GM18519 (cell line): ENCODE measurements around the gene HRAS.

ENCODE experiments used
- ATAC-seq: cut with Tn5 transposase; IDR thresholded peaks from one replicate; pipeline ENCODE4 v1.9.1; 2021; ENCODE audit warnings: mild to moderate bottlenecking, moderate library complexity; ENCODE audit not compliant: unreplicated experiment, low FRiP score

Gene HRAS

DNA sequence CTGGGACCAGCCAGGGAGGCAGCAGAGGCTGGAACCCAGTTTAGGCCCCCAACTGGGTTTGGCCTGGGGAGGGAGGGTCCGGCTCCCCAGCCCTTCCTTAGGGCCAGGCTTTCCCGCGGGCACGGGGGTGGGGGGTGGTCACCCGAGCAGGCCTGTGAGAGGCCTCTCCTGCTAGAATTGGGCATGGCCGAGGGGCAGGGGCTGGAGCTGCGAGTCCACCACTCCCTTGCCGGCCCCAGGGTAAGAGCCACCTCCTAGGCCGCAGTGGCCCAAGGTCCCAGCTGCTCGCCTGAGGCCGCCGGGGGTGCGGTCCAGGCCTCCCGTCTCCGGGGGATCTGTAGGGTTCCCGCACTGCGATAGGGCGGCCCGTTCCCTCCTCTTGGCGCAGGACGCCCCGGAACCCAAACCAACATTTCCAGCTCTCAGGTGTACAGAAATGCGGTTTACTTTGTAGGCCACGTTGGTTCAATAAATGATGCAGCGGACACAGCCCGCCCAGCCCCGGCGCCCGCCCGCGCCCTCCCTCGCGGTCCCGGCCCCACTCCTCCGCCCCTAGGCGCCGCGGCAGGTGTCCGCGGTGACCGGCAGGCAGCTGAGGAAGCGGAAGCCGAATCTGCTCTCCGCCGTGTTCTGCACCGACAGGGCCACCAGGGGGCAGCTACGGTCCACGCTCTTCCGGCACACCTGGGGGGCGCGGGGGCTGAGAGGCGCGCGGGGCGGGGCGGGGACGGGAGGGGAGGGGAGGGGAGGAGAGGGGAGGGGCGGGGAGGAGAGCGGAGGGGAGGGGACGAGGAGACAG lies 19.3 kb upstream of the HRAS start:
- no peak for ATAC-seq

DNA sequence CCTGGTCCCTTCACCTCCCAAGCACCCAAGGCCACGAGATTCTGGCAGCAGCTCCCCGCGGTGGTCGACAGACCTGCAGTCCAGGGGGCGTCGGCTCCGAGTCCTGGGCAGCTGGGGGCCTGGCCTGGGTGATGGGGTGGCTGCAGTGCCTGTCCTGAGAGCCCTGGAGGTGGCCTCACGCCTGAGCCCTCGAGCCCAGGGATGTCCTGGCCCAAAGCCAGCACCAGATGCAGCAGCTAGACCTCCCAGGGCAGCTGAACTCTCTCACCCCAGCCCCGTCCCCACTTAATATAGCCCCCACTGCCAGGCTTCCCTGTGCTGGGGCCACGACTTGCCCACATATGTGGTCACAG lies 18.6 kb upstream of the HRAS start:
- ATAC-seq = no peak

DNA sequence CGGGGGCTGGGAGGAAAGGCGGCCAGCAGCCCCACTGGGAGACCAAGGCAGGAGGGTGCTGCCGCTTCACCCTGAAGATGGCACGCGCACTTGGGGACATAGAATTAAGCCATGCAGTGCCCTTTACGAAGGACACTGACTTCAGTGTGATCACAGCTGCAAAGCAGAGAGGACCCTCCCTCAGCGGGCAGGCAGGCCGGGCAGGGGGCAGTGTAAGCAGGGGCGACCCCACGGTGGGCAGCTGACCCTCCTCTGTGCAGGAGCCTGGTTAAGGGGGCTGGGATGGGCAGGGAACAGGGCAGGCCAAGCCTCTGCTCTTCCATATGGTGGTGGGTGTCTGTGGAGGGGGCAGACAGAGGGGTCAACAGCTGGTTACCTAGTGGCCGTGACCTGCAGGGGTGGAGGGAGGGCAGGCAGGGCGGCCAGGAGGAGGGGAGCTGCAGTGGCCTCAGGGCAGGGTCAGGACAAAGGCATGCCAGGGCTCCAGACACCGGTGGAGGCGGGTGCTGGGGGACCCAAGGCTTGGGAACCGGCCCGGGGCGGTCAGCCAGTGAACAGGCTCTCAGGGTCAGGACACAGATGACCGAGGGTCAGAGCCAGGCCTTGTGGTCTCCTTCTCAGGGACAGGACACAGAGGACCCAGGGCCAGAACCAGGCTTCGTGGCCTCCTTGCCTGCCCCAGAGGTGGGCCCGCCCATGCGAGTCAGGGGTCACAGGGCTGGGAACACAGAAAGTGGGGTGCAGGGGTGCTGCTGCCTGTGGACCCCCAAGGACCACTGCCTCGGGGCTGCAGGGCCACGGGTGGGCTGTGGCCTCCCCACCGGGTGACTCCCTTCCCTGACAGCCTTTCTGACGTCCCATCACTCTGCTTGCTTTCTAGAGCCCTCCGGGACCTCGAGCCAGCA lies 18.0 kb upstream of the HRAS start:
- ATAC-seq = no peak

DNA sequence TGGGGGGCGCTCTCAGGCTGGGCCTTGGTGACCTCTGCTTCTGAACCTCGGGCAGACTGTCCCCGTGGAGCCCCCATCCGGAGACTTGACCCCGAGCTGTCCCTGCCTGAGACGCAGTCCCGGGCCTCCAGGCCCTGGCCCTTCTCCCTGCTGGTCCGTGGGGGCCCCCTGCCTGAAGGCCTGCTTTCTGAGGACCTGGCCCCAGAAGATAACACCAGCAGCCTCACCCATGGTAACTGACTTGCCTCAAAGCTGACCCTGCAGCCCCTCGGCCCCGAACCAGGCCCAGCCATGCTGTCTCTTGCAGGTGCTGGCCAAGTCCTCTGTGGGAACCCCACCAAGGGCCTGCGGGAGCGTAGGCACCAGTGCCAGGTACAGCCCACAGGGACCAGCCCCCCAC lies 16.2 kb upstream of the HRAS start:
- ATAC-seq = no peak

DNA sequence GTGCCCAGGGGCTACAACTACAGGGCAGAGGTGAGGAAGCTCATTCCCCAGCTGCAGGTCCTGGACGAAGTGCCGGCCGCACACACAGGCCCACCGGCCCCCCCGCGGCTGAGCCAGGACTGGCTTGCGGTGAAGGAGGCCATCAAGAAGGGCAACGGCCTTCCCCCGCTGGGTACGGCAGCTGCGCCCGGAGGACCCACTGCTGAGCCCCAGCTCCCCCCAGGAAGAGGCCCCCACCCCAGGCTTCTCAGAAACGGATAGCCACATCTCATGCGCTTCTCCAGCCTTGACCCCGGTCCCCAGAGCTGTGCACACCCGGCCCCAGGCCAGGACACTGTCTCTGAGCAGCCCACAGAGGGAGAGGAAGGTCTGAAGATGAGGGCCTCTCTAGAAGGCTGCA lies 15.8 kb upstream of the HRAS start:
- ATAC-seq = no peak

DNA sequence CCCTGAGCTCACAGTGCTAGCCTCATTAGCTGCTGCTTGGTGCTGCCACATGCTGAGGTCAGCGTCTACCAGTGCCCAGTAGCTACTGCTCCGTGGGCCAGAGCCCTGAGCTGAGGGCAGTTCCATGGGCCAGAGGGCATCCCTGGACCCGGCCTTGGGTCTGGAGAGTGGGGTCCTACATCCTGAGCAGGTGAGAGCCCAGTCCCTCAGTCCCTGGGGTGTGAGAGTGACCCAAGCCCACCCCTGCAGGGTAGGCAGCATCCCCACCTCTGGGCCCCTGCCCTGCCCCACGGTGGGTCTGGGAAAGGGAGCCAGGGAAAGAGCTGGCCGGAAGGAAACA lies 15.3 kb upstream of the HRAS start:
- ATAC-seq = no peak

DNA sequence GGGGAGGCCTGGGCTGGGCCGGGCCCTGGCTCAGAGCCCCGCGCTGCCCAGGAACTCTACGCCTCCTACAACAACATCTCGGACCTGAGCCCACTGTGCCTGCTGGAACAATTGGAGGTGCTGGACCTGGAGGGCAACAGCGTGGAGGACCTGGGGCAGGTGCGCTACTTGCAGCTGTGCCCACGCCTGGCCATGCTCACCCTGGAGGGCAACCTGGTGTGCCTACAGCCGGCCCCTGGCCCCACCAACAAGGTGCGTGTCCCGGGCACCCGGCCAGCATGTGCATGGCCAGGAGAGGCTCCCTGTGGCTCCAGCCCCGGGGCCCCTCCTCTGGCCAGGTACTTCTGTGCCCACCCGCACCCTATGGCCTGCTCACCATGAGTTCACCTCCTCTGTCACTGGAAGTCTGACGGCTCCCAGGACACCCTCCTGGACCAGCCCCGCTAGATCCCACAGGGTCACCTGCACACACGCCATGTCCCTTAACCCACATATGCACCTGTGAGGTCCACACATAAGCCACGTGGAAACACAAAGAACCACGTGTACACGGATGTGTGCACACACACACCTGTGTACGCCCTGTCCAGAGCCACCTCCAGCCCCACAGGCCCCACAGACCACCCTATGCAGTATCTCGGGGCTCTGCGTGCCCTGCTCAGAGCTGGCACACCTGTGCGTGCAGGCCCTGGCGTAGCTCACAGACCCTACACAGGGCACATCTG lies 14.8 kb upstream of the HRAS start:
- ATAC-seq = no peak

DNA sequence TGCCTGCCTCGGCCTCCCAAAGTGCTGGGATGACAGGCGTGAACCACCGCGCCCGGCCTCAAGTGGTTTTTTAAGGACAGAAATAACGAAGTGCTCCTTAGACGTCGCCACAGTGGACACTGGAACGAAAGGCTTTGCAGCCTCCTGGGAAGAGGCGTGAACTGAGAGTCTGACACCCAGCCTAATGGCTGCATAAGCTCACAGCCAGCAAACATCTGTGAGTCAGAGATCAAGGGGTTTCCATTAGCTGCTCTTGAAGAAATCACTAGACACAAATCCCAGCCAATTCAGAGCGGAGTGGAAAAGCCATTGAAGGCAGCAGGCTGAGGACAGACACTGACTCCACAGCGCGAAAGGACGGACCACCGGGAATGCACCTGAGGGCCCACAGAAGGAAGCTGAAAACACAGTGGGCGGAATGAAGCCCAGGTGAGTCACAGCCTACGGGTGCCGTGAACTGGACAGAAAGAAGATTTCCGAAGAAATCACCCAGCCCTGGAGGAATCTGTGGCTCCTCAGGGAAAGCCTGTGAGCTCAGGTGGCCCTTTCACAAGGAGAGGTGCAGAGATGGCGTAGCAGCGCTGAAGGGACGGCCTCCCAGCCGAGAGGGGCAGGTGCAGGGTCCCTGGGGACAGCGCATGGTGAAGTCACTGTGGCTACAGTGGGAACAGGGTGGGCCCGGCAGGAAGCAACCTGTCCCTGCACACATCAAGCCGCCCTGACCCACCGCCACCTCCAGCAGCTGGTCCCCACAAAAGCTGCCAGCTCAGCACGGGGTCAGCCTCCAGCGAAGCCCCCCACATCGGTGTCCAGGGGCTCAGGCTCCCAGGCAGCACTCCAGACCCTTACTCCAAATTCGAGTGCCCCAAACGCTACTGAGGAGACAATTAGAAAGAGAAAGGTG lies 13.6 kb upstream of the HRAS start:
- no peak for ATAC-seq

DNA sequence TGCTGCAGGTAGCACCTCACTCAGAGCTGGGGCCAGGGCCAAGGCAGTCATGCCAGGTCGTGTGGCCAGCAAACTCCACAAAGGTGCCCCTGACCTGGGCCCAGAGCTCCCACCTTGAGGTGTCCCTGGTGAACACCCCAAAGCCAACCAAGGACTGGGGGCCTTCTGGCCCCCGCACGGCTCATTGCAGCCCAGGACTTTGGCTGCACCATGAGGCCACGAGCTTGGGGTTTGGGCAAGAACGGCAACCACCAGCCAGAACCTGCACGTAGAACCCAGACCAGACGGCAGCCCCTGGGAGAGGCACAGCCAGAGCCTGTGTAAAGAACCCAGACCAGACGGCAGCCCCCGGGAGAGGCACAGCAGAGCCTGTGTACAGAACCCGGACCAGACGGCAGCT lies 9.8 kb upstream of the HRAS start:
- ATAC-seq = no peak

DNA sequence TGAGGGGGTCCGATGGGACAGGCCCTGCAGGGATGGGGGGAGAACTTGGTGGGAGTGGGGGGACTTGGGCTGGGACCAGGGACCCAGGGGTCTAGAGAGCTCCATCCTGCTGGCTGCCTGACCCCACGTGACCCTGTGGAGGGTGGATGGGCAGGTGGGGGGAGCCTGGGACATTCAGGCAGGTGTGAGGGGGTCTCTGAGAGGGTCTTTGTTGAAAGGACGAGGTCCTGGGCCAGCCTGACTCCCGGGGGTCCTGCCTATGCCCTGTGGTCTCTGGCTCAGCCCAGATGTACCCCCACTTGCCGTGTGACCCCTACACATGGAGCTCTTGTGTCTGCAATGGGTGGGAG lies 9.4 kb upstream of the HRAS start:
- ATAC-seq = no peak

DNA sequence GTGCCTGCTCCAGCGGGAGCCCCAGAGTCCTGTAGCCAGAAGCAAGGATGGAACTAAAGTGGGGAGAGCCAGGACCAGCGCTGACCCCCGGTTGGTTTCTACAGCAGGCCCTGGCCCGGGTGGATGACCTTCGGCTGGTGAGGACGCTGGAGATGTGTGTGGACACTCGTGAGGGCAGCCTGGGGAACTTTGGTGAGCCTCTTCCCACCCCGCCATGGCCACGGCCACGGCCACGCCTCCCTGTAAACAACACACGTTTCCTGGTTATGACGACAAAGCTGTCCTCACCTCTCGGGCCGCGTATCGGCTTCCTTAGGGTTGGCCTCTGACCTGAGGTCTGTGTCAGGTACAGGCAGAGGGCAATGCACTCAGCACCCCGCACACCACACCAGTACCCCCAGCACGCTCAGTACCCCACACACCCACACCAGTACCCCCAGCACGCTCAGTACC lies 6.1 kb upstream of the HRAS start:
- ATAC-seq = no peak

DNA sequence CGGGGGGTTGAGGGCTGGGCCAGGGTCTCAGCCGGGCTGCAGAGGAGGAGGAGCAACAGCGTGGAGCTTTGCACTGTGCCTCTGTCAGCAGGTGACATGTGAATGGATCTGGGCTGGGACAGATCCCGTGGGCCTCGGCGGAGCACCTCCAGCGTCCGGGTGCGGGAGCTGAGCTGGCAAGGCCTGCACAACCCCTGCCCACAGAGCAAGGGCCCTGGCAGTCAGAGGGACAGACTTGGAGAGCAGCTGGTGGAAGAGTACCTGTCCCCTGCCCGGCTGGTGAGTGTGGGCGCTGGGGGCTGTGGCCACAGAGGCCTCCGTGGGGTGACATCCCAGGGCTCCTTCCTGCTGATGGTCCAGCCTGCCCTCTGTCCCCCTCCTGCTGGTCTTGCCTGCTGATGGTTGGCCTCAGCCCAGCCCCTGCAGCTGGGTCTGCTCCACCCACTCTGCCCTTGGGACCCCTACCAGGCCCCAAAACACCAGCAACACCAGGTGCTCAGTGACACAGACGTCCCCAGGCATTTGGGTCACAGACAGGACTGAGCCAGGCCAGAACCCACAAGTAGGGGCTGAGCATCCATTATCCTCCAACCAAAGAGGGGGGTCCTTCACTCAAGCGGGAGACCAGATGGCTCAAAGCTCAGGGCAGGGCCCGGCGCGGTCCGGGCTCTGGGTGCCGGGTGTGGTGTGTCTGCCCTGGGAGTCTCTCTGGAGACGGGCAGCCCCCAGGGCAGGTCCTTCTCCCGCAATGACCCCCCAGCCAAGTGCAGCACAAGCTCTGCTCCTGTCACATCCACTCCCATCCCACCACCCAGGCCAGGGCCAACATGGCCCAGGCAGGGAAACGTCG lies 5.4 kb upstream of the HRAS start:
- no peak for ATAC-seq

DNA sequence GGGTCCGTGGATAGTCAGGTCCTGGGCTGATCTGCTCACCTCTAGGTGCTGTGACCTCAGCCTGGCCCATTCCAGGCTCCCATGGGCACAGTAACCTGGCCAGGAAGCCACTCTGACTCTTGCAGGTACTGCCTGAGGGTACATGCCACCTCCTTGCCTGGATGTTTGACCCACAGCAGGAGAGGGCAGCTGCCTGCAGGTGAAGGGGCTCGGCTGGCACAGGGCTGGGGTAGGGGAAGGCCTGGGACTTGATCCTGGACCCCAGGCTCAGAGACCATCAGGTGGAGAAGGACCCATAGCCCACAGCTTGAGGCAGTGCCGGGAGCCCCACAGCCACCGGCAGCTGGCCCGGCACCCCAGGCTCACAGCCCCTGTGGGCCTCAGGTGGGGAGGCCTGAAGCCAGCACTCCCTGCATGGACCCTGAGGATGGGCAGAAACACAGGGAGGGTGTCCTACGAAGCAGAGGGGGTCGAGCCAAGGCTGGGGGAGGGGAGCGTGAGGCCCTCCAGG lies 4.7 kb upstream of the HRAS start:
- no peak for ATAC-seq

DNA sequence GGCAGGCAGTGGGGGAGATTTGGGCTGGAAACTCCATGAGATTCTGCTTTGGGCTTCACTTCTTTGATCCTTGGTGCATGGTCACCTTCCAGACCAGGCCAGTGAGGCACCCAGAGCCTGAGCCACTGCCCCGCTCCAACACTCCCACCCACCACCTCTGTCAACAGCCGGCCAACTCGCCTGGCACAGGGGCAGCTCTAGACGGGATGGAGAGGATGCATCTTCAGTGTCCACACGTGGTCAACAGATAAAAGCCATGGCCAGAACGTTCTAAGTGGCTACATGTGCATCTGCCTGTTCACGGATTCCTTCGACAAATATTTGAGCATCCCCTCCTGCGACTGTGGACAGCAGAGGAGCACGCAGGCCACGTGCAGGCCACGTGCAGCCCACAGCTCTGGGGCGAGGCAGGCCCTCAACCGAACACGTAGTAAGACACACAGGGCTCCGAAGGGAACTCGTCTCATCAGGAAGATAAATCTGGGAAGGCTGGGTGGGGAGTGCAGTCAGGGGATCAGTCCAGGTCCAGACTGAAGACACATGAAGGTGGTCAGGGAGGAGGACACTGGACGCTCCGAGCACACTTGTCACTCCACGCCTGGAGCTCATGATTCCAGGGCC lies 3.2 kb upstream of the HRAS start:
- ATAC-seq = no peak

DNA sequence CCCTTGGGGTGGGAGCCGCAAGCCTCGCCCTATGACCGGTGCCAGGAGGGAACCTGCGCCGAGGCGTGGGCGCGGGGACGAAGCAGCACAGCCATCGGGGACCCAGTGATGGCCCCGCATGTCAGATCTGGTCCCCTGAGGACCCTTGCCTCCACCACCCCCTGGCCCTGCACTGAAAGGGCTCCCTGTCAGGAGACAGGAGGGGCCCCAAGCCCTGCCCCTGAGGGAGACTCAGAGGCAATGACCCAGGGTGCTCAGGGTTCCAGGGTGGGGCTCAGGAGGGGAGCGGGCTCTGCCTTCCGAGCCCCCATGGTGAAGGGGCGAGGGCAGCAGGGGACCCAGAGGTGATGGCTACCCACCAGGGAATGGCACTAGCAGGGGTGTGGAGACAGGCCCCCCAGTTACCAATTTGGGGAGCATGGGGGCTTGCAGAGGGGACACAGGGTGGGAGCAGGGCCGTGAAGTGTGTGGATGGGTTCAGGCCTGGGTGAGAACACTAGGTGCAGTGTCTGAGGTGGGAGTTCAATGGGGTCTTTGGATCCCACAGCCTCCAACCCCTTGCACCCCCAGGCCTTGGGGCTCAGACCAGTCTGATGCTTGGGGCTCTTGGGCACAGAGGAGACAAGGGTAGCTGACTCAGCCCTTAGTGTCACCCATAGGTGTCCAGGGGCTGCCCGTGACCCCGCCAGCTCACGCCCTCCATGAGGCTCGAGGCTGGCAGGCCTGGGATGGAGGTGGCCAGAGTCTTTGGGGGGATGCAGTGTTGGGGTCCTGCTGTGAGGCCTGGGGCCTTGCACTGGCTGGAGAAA lies 2.5 kb upstream of the HRAS start:
- no peak for ATAC-seq

DNA sequence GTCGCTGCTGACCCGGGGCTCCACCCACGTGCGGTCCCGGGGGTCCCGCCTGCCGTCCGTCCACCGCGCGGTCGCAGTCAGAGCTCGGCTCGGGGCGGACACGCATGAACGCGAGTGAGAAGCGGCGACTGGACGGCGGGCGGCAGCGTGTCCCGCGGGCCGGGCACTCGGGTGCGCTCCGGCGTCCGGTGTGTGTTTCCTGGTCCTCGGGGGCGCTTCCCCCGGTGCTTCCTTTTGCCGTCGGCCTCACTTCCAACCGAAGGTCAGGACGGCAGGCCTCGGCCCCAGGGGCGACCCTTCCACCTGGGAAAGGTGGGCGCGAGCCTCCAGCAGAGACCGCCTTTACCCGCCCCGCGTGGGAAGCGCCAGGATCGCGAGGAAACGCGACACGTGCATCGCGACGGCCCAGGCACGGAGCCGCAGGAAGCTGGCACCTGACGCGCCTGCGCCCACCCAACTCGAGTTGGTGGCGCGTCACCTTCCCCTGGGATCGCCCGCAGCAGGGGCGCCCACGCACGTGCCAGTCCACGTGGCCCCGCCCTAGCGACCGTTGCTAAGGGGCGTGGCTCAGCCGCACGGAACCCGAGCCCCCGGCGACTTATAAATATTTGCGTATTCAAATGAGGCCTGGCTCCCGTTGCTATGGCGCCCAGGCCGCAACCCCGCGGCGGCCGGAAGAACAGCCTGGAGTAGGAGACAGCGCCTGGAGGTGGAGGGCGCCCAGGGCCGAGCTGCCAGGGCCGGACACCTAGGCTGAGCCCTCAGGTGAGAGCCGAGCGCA lies 1.7 kb upstream of the HRAS start, which contains the start of gene LRRC56:
TSS of gene LRRC56 (plus strand) at position 687 of the 781 bp plus-strand sequence. CDS start 3,158 bp downstream, outside the sequence.
- ATAC-seq = peak; percentile 35

DNA sequence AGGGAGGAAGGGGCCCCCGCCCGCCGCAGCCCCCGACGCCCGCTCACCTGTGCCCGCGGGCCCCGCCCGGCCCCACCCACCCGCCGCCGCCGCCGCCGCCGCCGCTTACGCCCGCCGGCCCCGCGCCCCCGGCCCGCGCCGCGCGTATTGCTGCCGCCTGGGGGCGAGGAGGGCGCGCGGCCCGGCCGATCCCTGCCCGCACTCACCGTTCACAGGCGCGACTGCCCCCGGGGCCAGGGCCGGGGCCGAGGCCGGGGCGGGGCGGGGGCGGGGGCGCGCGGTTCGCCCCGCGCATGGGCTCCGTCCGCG lies 212 bp downstream of the HRAS start:
- ATAC-seq = peak; percentile 5
